HG02642 (cell line): ENCODE data around the gene MAX.
"Not testable (repeated sequence)": the region's sequence is repeated elsewhere in the genome, so short reads cannot be mapped to it uniquely, and the experiment has no call there.

ENCODE experiments used
- ATAC-seq: cut with Tn5 transposase; IDR thresholded peaks from one replicate; pipeline ENCODE4 v1.9.1; 2021; ENCODE audit warnings: mild to moderate bottlenecking; ENCODE audit not compliant: unreplicated experiment, poor library complexity

Gene MAX

DNA sequence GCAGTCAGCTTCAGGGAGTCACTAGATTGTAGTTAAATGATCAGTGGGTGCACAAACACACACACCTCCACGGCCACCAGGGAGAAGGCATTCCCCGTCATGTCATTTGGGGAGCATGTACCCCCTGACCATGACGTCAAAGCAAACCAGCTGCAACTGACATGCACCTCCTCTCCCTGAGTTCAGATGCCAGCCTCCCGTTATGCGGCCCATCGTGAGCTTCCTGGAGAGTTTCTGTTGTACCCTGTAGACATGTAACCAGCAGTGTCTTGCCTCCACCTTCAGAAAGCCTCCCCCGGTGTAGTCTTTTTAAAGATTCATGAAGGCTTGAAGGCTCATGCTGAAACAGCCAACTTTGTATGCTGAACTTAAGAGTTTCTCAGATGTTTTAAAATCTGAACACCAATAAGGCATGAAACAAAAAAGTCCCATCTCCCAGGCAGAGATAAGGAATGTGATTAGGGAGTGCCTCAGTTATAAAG, 60.8 kb downstream of the MAX start:
- ATAC-seq = no peak

DNA sequence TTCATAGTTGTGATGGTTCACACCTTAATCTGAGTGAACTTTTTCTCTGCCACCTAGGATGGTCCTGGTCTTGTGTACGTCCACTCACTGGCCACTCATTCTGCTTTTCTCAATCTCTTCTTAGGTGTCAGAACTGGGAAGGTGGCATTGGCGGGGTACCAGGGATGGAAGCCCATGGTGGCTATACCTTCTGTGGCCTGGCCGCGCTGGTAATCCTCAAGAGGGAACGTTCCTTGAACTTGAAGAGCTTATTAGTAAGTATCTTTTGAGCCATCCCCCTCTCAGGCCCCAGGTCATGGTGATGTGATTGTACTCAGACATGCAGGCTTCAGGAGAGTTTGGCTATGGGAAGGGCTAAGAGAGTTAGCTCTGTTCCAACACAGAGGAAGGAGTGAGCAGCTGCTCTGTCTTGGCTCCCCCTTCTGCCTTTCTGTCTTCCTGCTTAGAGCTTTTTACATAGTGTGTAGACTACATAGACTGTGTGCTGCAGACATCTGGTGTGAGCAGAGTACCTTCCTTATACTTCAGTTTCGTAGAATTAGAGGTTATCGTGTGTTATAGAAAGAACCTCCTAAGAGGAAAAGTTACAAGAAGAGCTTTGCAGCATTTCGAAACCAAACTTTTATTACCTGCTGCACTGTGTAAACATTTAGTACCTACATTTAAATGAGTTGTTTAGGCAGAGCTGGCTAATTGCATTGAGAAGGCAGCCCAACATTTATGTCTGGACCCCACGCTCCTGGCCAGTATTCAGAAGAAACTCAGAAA, 61.5 kb downstream of the MAX start:
- no peak for ATAC-seq

DNA sequence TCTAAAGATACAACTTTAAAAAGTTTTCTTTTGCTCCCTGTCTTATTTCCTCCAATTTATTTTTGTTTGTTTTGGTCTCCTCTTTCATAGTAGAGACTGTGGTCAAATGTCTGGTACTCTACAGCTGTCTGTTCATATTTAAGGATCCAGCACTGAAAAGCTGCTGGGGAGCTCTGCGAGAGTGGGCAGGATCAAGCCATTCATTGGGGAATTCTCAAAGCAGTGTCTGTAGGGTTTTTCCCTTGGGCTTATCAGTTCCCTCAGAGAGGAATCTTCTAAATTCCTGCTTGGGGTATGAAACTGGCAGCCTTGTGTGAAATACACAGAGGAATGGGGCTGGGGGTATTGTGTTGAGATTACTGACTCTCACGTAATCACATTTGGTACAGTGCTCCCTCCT, 63.4 kb downstream of the MAX start:
- ATAC-seq = no peak

DNA sequence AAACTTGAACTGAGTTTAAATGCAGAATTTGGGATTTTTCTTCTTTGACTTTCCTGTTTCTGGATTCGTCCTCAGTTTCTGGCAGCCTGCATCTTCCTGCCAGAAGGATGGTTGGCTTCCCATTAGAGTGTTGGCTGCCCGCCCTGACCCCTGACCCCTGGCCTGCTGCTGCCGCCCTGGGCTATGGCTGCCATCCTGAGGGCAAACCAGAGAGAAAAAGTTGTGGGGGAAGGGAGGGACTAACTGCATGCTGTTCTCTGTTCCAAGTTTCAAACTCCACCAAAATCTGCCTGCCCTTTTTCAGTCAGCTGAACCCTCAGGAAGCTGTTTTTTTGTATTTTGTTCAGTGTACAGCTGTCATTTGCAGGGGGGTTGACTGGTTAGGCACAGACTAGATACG, 67.3 kb downstream of the MAX start:
- ATAC-seq = no peak

DNA sequence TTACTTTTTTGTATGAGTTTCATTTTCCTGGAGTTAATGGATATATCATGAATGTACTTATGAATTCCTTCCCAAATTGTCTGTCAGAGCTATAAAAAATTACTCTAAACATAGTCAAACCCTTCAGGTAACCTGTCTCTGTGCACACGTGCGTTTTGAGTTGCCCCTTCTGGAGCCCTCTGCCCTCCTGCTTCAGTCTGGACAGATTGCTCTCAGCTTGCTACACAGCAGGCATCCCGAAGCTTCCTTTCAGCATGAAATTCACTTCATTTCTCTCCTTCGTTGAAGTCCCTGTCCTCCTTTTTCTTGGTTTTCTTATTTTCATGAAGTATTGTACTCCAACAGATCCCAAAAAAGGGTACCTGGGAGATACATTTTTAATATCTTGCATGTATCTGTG, 68.3 kb downstream of the MAX start:
- no peak for ATAC-seq

DNA sequence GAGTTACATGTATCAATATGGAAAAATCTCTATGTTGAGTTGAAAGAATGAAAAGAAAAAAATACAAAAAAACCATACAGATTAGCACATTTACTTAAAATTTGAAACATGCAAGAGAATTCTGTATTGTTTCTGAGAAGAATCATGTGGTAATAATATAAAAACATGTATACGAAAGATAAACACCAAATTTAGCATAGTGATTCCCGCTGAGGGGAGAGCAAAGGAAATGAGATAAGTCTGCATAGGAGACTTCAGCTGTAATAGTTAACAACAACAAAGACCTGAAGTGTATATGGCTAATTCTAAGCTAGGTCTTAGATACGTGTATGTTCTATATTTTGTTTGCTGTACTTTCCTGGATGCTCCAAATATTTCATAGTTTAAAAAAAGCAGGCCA, 69.1 kb downstream of the MAX start:
- ATAC-seq = no peak

DNA sequence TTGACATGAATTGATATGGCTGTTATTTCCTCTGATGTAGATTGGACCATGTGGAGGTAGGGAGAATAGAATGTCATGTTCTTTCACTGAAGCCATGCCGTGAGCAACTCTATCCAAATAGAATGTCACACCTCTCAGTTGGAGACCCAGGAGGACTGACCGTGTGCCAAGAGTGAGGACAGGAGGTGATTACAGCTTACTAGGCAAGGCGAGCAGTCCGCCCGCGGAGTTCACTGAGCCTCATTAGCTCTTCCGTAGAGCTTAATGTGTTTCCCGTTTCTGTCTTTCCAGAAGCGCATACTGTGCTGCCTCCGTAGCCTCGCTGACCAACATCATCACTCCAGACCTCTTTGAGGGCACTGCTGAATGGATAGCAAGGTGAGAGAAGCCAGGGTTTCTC, 70.0 kb downstream of the MAX start:
- no peak for ATAC-seq

DNA sequence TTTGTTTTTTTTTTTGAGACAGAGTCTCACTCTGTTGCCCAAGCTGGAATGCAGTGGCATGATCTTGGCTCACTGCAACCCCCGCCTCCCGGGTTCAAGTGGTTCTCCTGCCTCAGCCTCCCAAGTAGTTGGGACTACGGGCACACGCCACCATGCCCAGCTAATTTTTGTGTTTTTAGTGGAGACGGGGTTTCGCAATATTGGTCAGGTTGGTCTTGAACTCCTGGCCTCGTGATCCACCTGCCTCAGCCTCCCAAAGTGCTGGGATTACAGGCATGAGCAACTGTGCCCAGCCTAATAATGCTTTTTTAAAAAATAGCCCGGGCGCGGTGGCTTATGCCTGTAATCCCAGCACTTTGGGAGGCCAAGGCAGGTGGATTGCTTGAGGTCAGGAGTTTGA, 71.0 kb downstream of the MAX start:
- ATAC-seq = not testable (repeated sequence)

DNA sequence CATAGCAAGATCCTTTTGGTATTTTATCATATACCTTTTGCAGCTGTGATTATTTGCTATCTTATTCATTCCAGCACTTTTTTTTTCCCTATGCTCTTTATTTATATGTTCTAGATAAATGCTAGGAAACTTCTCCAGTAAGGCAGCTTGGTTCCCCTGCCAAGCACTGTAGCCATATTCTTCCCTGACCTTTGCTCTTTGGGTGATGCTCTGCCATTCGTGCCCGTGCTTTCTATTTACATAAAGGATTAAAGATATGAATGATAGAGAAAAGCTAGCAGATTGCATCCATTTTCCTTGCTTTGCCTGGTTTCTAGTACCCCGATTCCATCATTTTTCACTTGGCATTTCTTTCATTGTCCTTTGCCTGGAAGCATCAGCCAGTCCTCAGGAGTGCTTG, 73.4 kb downstream of the MAX start:
- ATAC-seq = no peak

DNA sequence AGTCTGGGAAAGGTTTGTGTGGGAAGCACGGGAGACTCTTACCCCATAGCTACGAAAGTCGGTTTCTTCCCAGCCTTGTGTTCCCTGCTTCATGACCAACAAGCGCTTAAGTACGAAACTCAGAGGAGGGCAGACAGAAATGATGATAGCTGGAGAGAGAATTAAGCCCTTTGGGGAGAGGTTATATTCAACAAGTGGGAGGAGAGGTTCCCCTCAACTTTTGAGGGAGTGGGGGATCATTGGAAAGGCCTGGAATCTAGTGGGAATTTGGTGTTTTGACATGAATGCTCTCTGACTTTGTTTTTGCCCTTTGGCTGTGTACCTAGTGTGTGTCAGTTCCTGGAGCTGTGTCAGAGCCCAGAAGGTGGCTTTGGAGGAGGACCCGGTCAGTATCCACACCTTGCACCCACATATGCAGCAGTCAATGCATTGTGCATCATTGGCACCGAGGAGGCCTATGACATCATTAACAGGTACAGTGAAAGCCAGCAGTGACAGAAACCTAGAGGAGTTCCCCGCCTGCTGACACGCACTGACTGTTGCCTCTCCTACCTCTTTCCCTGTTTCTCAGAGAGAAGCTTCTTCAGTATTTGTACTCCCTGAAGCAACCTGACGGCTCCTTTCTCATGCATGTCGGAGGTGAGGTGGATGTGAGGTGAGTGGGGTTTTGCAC, 75.1 kb downstream of the MAX start:
- no peak for ATAC-seq

DNA sequence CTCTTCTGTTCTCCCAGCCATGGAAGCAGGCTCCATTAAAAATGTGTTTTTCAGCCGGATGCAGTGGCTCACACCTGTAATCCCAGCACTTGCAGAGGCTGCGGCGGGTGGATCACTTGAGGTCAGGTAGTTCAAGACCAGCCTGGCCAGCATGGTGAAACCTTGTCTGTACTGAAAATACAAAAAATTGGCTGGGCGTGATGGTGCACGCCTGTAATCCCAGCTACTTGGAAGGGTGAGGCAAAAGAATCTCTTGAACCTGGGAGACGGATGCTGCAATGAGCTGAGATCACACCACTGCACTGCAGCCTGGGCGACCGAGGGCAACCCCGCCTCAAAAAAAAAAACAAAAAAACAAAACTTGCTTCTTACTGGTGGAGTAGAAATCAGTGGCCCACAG, 75.8 kb downstream of the MAX start:
- no peak for ATAC-seq

DNA sequence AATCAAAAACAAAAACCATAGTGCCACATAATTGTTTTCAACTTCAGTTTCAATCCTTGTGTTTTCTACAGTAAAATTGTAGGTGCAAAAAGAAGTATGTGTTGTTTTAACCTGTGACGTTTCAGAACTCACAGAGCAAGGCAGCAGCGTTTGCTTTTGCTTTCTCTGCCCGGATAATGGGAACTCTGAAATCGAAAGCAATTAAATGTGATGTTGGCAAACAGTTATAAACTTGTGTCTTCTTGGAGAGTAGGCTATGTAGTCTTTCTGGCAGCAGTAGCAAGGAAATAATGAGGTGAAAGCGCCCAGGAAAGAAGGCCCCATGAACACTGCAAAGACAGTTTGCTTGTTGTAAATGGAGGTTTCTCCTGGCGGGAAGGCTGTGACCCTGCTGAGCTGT, 76.5 kb downstream of the MAX start:
- no peak for ATAC-seq
